Duodenal mucosa (tissue), 2 donors: Measurements from ENCODE around the gene RUVBL1.

Experiments
- H3K27ac ChIP-seq: one replicate; pipeline ENCODE4 v1.7.0; 2013; ENCODE audit warnings: low read depth, low read length
- H3K27me3 ChIP-seq, 2 donors: one replicate each; pipeline ENCODE4 v1.7.0; 2013; ENCODE audit warnings: low read length in 2 of 2, control low read depth in 1 of 2; ENCODE audit not compliant: insufficient read depth in 2 of 2, control insufficient read depth in 1 of 2
- H3K36me3 ChIP-seq, 2 donors: one replicate each; pipeline ENCODE4 v1.7.0; 2013; ENCODE audit warnings: low read length in 2 of 2, control low read depth in 1 of 2; ENCODE audit not compliant: insufficient read depth in 2 of 2, control insufficient read depth in 1 of 2
- H3K4me1 ChIP-seq, 2 donors: one replicate each; pipeline ENCODE4 v1.7.0; 2013; ENCODE audit warnings: low read length in 2 of 2, control low read depth in 1 of 2; ENCODE audit not compliant: insufficient read depth in 2 of 2, control insufficient read depth in 1 of 2
- H3K4me3 ChIP-seq, 2 donors: one replicate each; pipeline ENCODE4 v1.7.0; 2013; ENCODE audit warnings: low read length in 2 of 2, low read depth in 1 of 2
- H3K9ac ChIP-seq, 2 donors: one replicate each; pipeline ENCODE4 v1.7.0; 2013; ENCODE audit warnings: low read length in 2 of 2, low read depth in 1 of 2
- H3K9me3 ChIP-seq, 2 donors: one replicate each; pipeline ENCODE4 v1.7.0; 2013; ENCODE audit warnings: low read length in 2 of 2, control low read depth in 1 of 2; ENCODE audit not compliant: control insufficient read depth in 1 of 2

Gene RUVBL1

GRCh38 chr3:128060473-128061381, 62.9 kb downstream of the RUVBL1 start:
- Histone ChIP-seq H3K27me3 (no peaks in the 10 kb centered on the region), H3K9me3 (no peaks in the 10 kb centered on the region), H3K27ac (no peak overlapping the region), H3K4me1 (peaks cover 0 to 2% of the 10 kb centered on the region in 2 donors), H3K4me3 (no peak overlapping the region), H3K9ac (no peak overlapping the region), H3K36me3 (peaks cover 63 to 91% of the 10 kb centered on the region in 2 donors)

GRCh38 chr3:128056258-128056657, 67.4 kb downstream of the RUVBL1 start:
- H3K4me3 ChIP-seq: no peak overlapping the region
- H3K27me3 ChIP-seq: no peaks in the 10 kb centered on the region
- no peak overlapping the region for H3K27ac ChIP-seq
- no peaks in the 10 kb centered on the region for H3K9me3 ChIP-seq
- peaks cover 31 to 60% of the 10 kb centered on the region in 2 donors for H3K36me3 ChIP-seq
- no peak overlapping the region for H3K9ac ChIP-seq
- H3K4me1 ChIP-seq: peaks cover 30% of the 10 kb centered on the region in 2 donors

GRCh38 chr3:128054367-128054766, 69.2 kb downstream of the RUVBL1 start:
- Histone ChIP-seq H3K4me1 (peaks cover 32 to 34% of the 10 kb centered on the region in 2 donors), H3K36me3 (peaks cover 12 to 41% of the 10 kb centered on the region in 2 donors), H3K9me3 (no peaks in the 10 kb centered on the region), H3K4me3 (peak overlapping the region; percentile 86 to 95), H3K27ac (no peak overlapping the region), H3K9ac (peak overlapping the region; percentile 82 to 89), H3K27me3 (no peaks in the 10 kb centered on the region)

- Histone ChIP-seq H3K9me3 (no peaks in the 10 kb centered on the region), H3K27ac (no peak overlapping the region), H3K9ac (peak overlapping the region; percentile 82 to 89), H3K4me3 (peak overlapping the region; percentile 86 to 95), H3K27me3 (no peaks in the 10 kb centered on the region), H3K36me3 (peaks cover 11 to 34% of the 10 kb centered on the region in 2 donors), H3K4me1 (peaks cover 32 to 34% of the 10 kb centered on the region in 2 donors)
Measured at GRCh38 chr3:128053614-128054013, 70.0 kb downstream of the RUVBL1 start.

- peaks cover 11 to 28% of the 10 kb centered on the region in 2 donors for H3K36me3 ChIP-seq
- H3K9ac ChIP-seq: peak overlapping the region; percentile 82 to 89
- peaks cover 32 to 34% of the 10 kb centered on the region in 2 donors for H3K4me1 ChIP-seq
- peak overlapping the region; percentile 86 to 95 for H3K4me3 ChIP-seq
- no peaks in the 10 kb centered on the region for H3K27me3 ChIP-seq
- H3K27ac ChIP-seq: peak overlapping the region; percentile 91
- no peaks in the 10 kb centered on the region for H3K9me3 ChIP-seq
Measured at GRCh38 chr3:128052595-128053351, 70.8 kb downstream of the RUVBL1 start.

GRCh38 chr3:128051837-128052594, 71.6 kb downstream of the RUVBL1 start, which contains the start of gene SEC61A1:
SEC61A1 (plus strand) TSS chr3:128052437; CDS start chr3:128052553, 116 bp downstream.
- Histone ChIP-seq H3K4me1 (peaks cover 32 to 34% of the 10 kb centered on the region in 2 donors), H3K27ac (peak within 1 kb of the TSS; percentile 91), H3K36me3 (peaks cover 11 to 23% of the 10 kb centered on the region in 2 donors), H3K27me3 (no peaks in the 10 kb centered on the region), H3K9me3 (no peaks in the 10 kb centered on the region), H3K4me3 (peak within 1 kb of the TSS; percentile 95 to 96), H3K9ac (peak within 1 kb of the TSS; percentile 91 to 92)

- Histone ChIP-seq H3K9me3 (no peaks in the 10 kb centered on the region), H3K4me3 (peak overlapping the region; percentile 94 to 96), H3K27me3 (no peaks in the 10 kb centered on the region), H3K9ac (peak overlapping the region; percentile 91 to 92), H3K4me1 (peaks cover 32 to 34% of the 10 kb centered on the region in 2 donors), H3K27ac (peak overlapping the region; percentile 70), H3K36me3 (peaks cover 9 to 20% of the 10 kb centered on the region in 2 donors)
Measured at GRCh38 chr3:128051459-128051836, 72.2 kb downstream of the RUVBL1 start.

- H3K9ac ChIP-seq: no peak overlapping the region
- peaks cover 5 to 11% of the 10 kb centered on the region in 2 donors for H3K36me3 ChIP-seq
- peaks cover 30 to 31% of the 10 kb centered on the region in 2 donors for H3K4me1 ChIP-seq
- no peak overlapping the region for H3K27ac ChIP-seq
- H3K4me3 ChIP-seq: no peak overlapping the region
- H3K27me3 ChIP-seq: no peaks in the 10 kb centered on the region
- H3K9me3 ChIP-seq: no peaks in the 10 kb centered on the region
Measured at GRCh38 chr3:128050597-128050996, 73.0 kb downstream of the RUVBL1 start.

GRCh38 chr3:128041344-128041743, 82.3 kb downstream of the RUVBL1 start:
- no peaks in the 10 kb centered on the region for H3K4me1 ChIP-seq
- H3K27me3 ChIP-seq: peaks cover 0 to 4% of the 10 kb centered on the region in 2 donors
- H3K27ac ChIP-seq: no peak overlapping the region
- H3K9ac ChIP-seq: no peak overlapping the region
- no peaks in the 10 kb centered on the region for H3K36me3 ChIP-seq
- no peak overlapping the region for H3K4me3 ChIP-seq
- H3K9me3 ChIP-seq: no peaks in the 10 kb centered on the region
